Stimulated activated effector memory CD8-positive, alpha-beta T cell treated with anti-CD3 and anti-CD28 coated beads, Interleukin-12 subunit alpha, Interleukin-12 subunit beta, amount 100 ng/mL, for 72 hours (primary cell): Measurements from ENCODE around the gene GM2A.
A peak's percentile ranks its signal among the peaks of the same experiment; 100 is the strongest.

ENCODE experiments used
- ATAC-seq: fragments of 150-1000 bp; cut with Tn5 transposase; 2 replicates; pipeline ENCODE4 v1.10.0; 2021
- DNase-seq, 2 donors: peaks; one replicate each; pipeline ENCODE4 v3.0.0; 2021 to 2022; ENCODE audit warnings: low spot score in 2 of 2
- H3K27ac Mint-ChIP-seq: one replicate; pipeline ENCODE4 v1.8.0; 2022; ENCODE audit warnings: mild to moderate bottlenecking, mixed read lengths
- H3K36me3 Mint-ChIP-seq: one replicate; pipeline ENCODE4 v1.8.0; 2022; ENCODE audit warnings: mild to moderate bottlenecking, mixed read lengths
- H3K4me1 Mint-ChIP-seq: one replicate; pipeline ENCODE4 v1.8.0; 2022; ENCODE audit warnings: mixed read lengths
- H3K4me3 Mint-ChIP-seq: one replicate; pipeline ENCODE4 v1.8.0; 2022; ENCODE audit warnings: mild to moderate bottlenecking, mixed read lengths
- H3K9me3 Mint-ChIP-seq: one replicate; pipeline ENCODE4 v1.8.0; 2022; ENCODE audit warnings: mixed read lengths

Gene GM2A

DNA sequence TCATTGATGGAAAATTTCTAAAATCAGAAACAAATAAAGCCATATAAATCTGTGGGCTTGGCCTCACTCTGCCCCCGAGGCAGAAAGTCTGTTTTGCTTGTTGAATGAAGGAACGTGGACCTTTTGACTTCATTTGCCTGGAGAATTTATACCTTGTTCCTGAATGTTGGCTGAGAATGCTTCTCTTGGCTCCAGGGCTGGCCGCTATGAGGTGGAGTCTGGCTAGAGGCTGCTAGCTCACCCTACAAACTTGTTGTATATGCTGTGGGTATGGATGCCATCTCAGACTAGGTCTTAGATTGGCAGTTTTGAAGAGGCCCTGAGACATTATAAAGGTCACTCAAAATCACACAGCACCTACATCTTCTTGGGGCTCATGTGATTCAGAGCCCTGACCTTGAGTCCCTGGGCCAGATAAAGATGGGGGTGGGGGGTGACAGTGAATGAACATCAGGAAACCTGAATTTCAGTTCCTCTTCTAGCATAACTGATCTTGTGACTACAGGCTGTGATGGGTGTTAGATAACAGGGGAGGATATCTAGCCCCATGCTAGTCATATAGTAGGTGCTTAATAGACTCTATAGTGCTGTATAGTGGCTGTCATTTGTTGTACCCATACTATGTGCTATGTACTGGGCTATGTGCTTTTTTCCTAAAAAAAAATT lies 2.8 kb downstream of the GM2A start:
- ATAC-seq (no peak), DNase-seq (no peak)
- Mint-ChIP-seq H3K27ac (no peak overlapping the region), H3K4me1 (peaks cover 43% of the 10 kb centered on the region), H3K4me3 (no peak overlapping the region), H3K36me3 (peaks cover 7% of the 10 kb centered on the region), H3K9me3 (no peaks in the 10 kb centered on the region)

- peaks cover 4% of the 10 kb centered on the region for H3K36me3 Mint-ChIP-seq
- no peak overlapping the region for H3K4me3 Mint-ChIP-seq
- peaks cover 32% of the 10 kb centered on the region for H3K4me1 Mint-ChIP-seq
- DNase-seq (no peak), ATAC-seq (no peak)
- no peaks in the 10 kb centered on the region for H3K9me3 Mint-ChIP-seq
- H3K27ac Mint-ChIP-seq: peak overlapping the region; percentile 66
Observed at GRCh38 chr5:151257731-151258181, 4.8 kb downstream of the GM2A start.

DNA sequence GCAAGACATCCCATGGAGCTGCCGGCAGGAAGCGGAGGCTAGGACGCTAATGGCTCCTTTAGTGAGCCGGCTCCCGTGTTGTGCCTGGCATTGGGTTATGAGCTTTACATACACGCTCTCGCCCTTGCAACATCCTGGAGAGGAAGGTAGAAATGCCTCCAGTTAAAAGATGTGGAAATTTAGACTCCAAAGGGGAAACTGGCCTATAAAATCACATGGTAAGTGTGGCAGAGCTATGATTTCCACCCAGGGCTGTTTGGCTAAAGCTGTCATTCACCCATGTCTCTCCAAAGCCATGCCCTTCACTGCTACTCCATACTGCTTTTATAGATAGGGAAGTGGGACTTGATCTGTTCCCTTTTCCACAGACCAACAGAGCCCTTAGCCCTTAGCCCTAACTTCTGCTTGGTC lies 5.2 kb downstream of the GM2A start:
- H3K27ac Mint-ChIP-seq: peak overlapping the region; percentile 51
- H3K4me1 Mint-ChIP-seq: peaks cover 28% of the 10 kb centered on the region

DNA sequence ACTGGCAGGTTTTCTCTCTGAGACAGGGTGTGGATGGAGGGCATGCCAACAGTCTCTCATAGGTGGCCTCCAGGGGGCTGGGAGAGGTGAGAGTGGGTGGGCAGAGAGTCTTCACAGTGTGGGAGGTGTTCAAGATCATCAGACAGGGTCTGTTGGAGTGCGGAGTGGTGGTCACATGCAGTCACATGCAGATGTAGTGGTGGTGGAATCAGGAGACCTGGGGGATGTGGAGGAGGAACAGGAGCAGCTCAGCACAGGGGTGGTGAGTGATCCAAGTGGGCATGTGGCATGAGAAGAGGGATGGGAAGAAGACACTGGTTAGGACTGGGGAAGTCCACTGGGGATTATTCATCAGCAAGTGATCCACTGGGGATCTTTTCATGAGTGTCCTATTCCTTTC lies 5.8 kb downstream of the GM2A start:
- ATAC-seq: no peak
- peak overlapping the region; percentile 51 for H3K27ac Mint-ChIP-seq
- H3K36me3 Mint-ChIP-seq: peaks cover 7% of the 10 kb centered on the region
- H3K4me3 Mint-ChIP-seq: no peak overlapping the region
- H3K4me1 Mint-ChIP-seq: peaks cover 27% of the 10 kb centered on the region
- no peak for DNase-seq
- H3K9me3 Mint-ChIP-seq: no peaks in the 10 kb centered on the region

More for the DNA sequence above, 5.2 kb downstream of the GM2A start:
- DNase-seq (no peak), ATAC-seq (no peak)
- H3K4me3 Mint-ChIP-seq: no peak overlapping the region
- H3K36me3 Mint-ChIP-seq: peaks cover 4% of the 10 kb centered on the region
- H3K9me3 Mint-ChIP-seq: no peaks in the 10 kb centered on the region

- ATAC-seq (no peak), DNase-seq (no peak)
- H3K4me1 Mint-ChIP-seq: peaks cover 33% of the 10 kb centered on the region
- peaks cover 10% of the 10 kb centered on the region for H3K36me3 Mint-ChIP-seq
- no peaks in the 10 kb centered on the region for H3K9me3 Mint-ChIP-seq
- H3K27ac Mint-ChIP-seq: no peak overlapping the region
- H3K4me3 Mint-ChIP-seq: no peak overlapping the region
Observed at GRCh38 chr5:151259931-151260330, 6.9 kb downstream of the GM2A start.

DNA sequence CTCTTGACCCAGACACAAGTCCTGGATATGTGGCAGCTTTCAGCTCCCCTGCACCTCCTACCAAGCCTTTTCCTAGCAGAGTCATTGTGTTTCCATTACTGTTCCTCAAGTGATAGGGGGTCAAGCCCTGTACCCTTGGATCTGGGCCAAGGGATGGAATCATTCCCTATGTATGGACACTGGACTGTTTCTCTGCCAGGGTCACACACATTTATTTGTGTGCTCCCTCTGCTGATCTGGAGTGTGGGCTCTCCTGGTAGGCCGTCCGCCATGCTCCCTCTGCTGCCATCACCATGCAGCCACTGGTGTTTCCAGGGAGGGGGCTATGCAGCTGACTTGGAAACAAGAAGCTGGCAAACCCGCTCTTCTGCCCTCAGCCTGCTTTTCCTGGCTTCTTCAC lies 9.5 kb downstream of the GM2A start:
- H3K4me3 Mint-ChIP-seq: no peak overlapping the region
- H3K36me3 Mint-ChIP-seq: peaks cover 27% of the 10 kb centered on the region
- H3K9me3 Mint-ChIP-seq: no peaks in the 10 kb centered on the region
- ATAC-seq (no peak), DNase-seq (no peak)
- H3K27ac Mint-ChIP-seq: peak overlapping the region; percentile 1
- H3K4me1 Mint-ChIP-seq: peaks cover 27% of the 10 kb centered on the region

GRCh38 chr5:151264113-151264512 lies 11.1 kb downstream of the GM2A start:
- H3K4me3 Mint-ChIP-seq: peak overlapping the region; percentile 53
- peak in 1 of 2 donors; percentile 71 for DNase-seq
- H3K36me3 Mint-ChIP-seq: peaks cover 37% of the 10 kb centered on the region
- peaks cover 17% of the 10 kb centered on the region for H3K4me1 Mint-ChIP-seq
- no peaks in the 10 kb centered on the region for H3K9me3 Mint-ChIP-seq
- peak; percentile 96 for ATAC-seq
- H3K27ac Mint-ChIP-seq: peak overlapping the region; percentile 93

GRCh38 chr5:151267491-151268260 lies 14.7 kb downstream of the GM2A start:
- no peak overlapping the region for H3K4me3 Mint-ChIP-seq
- H3K27ac Mint-ChIP-seq: no peak overlapping the region
- DNase-seq (no peak), ATAC-seq (no peak)
- H3K4me1 Mint-ChIP-seq: peaks cover 16% of the 10 kb centered on the region
- H3K36me3 Mint-ChIP-seq: peaks cover 37% of the 10 kb centered on the region
- no peaks in the 10 kb centered on the region for H3K9me3 Mint-ChIP-seq

- ATAC-seq: peak; percentile 98
- Mint-ChIP-seq H3K27ac (no peak overlapping the region), H3K4me3 (no peak overlapping the region), H3K9me3 (no peaks in the 10 kb centered on the region), H3K4me1 (no peaks in the 10 kb centered on the region), H3K36me3 (peaks cover 26% of the 10 kb centered on the region)
- no peak for DNase-seq
Observed at GRCh38 chr5:151270599-151270998, 17.6 kb downstream of the GM2A start.

GRCh38 chr5:151271336-151271735 lies 18.4 kb downstream of the GM2A start:
- no peak overlapping the region for H3K27ac Mint-ChIP-seq

GRCh38 chr5:151274666-151275065 lies 21.7 kb downstream of the GM2A start:
- DNase-seq: no peak
- H3K4me1 Mint-ChIP-seq: no peaks in the 10 kb centered on the region
- no peaks in the 10 kb centered on the region for H3K9me3 Mint-ChIP-seq
- H3K36me3 Mint-ChIP-seq: no peaks in the 10 kb centered on the region
- ATAC-seq: no peak
- no peak overlapping the region for H3K27ac Mint-ChIP-seq
- H3K4me3 Mint-ChIP-seq: no peak overlapping the region

More at GRCh38 chr5:151271336-151271735, 18.4 kb downstream of the GM2A start:
- no peak overlapping the region for H3K4me3 Mint-ChIP-seq
- peaks cover 21% of the 10 kb centered on the region for H3K36me3 Mint-ChIP-seq
- H3K9me3 Mint-ChIP-seq: no peaks in the 10 kb centered on the region
- no peaks in the 10 kb centered on the region for H3K4me1 Mint-ChIP-seq
- ATAC-seq (no peak), DNase-seq (no peak)

DNA sequence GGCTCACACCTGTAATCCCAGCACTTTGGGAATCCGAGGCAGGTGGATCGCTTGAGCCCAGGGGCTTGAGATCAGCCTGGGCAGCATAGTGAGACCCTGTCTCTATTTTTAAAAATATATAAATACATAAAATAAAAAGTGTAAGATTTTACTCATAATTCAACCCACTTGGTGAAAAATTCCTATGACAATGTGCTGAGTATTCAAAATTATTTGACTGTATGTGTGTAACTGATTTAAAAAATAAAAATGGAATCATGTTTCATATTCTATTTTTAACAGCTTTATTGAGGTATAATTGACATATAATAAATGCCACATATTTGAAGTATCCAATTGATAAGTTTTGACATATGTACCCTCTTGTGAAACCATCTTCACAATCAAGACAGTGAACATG lies 22.8 kb downstream of the GM2A start:
- DNase-seq: no peak
- Mint-ChIP-seq H3K4me3 (no peak overlapping the region), H3K36me3 (no peaks in the 10 kb centered on the region), H3K27ac (no peak overlapping the region), H3K4me1 (no peaks in the 10 kb centered on the region), H3K9me3 (no peaks in the 10 kb centered on the region)
- no peak for ATAC-seq

- ATAC-seq: no peak
- Mint-ChIP-seq H3K4me3 (no peak overlapping the region), H3K36me3 (no peaks in the 10 kb centered on the region), H3K9me3 (no peaks in the 10 kb centered on the region), H3K4me1 (no peaks in the 10 kb centered on the region), H3K27ac (no peak overlapping the region)
- no peak for DNase-seq
Observed at GRCh38 chr5:151278845-151279244, 25.9 kb downstream of the GM2A start.

GRCh38 chr5:151280443-151280842 lies 27.5 kb downstream of the GM2A start:
- H3K4me1 Mint-ChIP-seq: no peaks in the 10 kb centered on the region
- no peak overlapping the region for H3K4me3 Mint-ChIP-seq
- no peaks in the 10 kb centered on the region for H3K9me3 Mint-ChIP-seq
- no peak overlapping the region for H3K27ac Mint-ChIP-seq
- ATAC-seq (no peak), DNase-seq (no peak)
- H3K36me3 Mint-ChIP-seq: no peaks in the 10 kb centered on the region

GRCh38 chr5:151281001-151281639 lies 28.1 kb downstream of the GM2A start:
- no peak overlapping the region for H3K4me3 Mint-ChIP-seq
- H3K36me3 Mint-ChIP-seq: no peaks in the 10 kb centered on the region
- ATAC-seq (no peak), DNase-seq (no peak)
- no peaks in the 10 kb centered on the region for H3K9me3 Mint-ChIP-seq
- no peak overlapping the region for H3K27ac Mint-ChIP-seq
- H3K4me1 Mint-ChIP-seq: no peaks in the 10 kb centered on the region
